MM.1S (cell line): Measurements from ENCODE around the gene HRAS.

Experiments used
- EZH2 ChIP-seq: fragments of 300-600 bp; sonication (generic); optimal IDR thresholded peaks from 2 replicates; pipeline ENCODE3; 2017; ENCODE audit warnings: low read depth, mild to moderate bottlenecking, antibody characterized with exemption, low read length, mixed read lengths
- TF ChIP-seq, protein P1 (sequence below): fragments of 300-600 bp; sonication (generic); IDR thresholded peaks from 2 replicates; pipeline ENCODE4 v1.5.1; 2016; ENCODE audit warnings: antibody characterized with exemption, low read length, mixed read lengths

DNA sequence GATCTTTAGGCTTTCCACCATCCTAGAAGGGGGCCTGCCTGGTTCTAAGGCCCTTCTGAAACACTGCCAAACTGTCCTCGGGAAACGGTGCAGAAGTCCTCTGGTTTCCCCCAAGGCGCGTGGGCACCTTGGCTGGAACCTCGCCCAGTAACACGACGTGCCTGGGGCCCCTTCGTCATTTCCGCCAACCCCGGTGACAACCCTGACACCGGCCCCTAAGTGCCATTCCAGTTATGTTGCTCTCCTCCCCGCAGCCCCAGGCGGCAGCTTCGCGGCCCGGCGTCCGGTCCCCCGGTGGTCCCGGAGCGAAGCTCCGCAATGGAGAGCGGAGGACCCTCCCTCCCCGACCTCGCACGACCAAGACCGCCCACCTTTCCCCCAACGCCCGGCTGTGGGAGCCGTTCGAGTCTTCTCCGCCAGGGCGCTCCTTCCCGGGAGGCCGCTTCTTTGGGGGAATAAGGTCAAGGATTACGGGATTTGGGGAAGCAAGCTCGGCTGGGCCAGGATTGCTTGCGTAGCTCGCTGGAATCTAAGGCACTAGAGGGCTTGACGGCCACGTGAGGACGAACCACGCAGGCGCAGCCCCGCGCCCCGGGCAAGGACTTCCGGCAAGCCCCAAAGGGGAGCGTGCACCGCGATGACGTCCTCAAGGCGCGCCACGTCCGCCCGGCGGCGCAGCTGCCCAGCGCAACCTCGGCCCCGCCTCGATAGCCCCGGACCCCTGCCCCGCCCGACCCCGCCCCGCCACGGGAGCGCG lies 29.0 kb downstream of the HRAS start:
- TF ChIP-seq, protein P1, sequence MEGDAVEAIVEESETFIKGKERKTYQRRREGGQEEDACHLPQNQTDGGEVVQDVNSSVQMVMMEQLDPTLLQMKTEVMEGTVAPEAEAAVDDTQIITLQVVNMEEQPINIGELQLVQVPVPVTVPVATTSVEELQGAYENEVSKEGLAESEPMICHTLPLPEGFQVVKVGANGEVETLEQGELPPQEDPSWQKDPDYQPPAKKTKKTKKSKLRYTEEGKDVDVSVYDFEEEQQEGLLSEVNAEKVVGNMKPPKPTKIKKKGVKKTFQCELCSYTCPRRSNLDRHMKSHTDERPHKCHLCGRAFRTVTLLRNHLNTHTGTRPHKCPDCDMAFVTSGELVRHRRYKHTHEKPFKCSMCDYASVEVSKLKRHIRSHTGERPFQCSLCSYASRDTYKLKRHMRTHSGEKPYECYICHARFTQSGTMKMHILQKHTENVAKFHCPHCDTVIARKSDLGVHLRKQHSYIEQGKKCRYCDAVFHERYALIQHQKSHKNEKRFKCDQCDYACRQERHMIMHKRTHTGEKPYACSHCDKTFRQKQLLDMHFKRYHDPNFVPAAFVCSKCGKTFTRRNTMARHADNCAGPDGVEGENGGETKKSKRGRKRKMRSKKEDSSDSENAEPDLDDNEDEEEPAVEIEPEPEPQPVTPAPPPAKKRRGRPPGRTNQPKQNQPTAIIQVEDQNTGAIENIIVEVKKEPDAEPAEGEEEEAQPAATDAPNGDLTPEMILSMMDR: no peak
- no peak for TF ChIP-seq EZH2
